Esophagus squamous epithelium (tissue), 5 donors: ENCODE data around the gene CSNK1G1. TPM values are rescaled to one million over a fixed set of nuclear protein-coding genes. Genes with fewer than 3 reads are reported as not detected.

Source experiments
- DNase-seq: peaks from one replicate; lab custom pipeline; 2025; lab: John Stamatoyannopoulos, UW
- H3K27ac ChIP-seq, 4 donors: fragments of 200-600 bp; sonication (generic); one replicate each; pipeline ENCODE4 v1.5.1; 2016 to 2019; ENCODE audit warnings: mild to moderate bottlenecking in 1 of 4
- H3K27me3 ChIP-seq, 4 donors: fragments of 200-600 bp; sonication (generic); 1 replicate in 3 of 4; 2 replicates in 1 of 4; pipeline versions ENCODE4 v1.5.1 to v1.6.0; 2017 to 2021; ENCODE audit warnings: antibody characterized with exemption in 1 of 4
- H3K36me3 ChIP-seq, 3 donors: fragments of 200-600 bp; sonication (generic); one replicate each; pipeline ENCODE4 v1.5.1; 2016 to 2019
- H3K4me1 ChIP-seq, 3 donors: fragments of 200-600 bp; sonication (generic); one replicate each; pipeline ENCODE4 v1.5.1; 2017 to 2019
- H3K4me3 ChIP-seq, 4 donors: fragments of 200-600 bp; sonication (generic); 1 replicate in 3 of 4; 2 replicates in 1 of 4; pipeline ENCODE4 v1.5.1; 2016 to 2019; ENCODE audit warnings: mild to moderate bottlenecking in 2 of 4, moderate library complexity in 1 of 4
- H3K9me3 ChIP-seq, 3 donors: fragments of 200-600 bp; sonication (generic); one replicate each; pipeline ENCODE4 v1.5.1; 2016 to 2019
- POLR2A ChIP-seq, 4 donors: fragments of 450-650 bp; IDR thresholded peaks; one replicate each; pipeline ENCODE4 v1.6.1; 2017; ENCODE audit warnings: antibody characterized with exemption in 4 of 4, mild to moderate bottlenecking in 4 of 4, moderate library complexity in 3 of 4
- WGBS, 2 donors: methylation state at CpG; one replicate each; pipeline ENCODE4 v1.1.5; 2018; 5-methylcytosine and 5-hydroxymethylcytosine counted together
- intact Hi-C: fragments of 100-400 bp; cut with DNase I; formaldehyde crosslinking; loops from one replicate; pipeline ENCODE4 v1.15.0; 2022
- total RNA-seq, 4 donors: library from RNA; depleted of rRNA; stranded (reverse); fragments of >200 nt; gene quantifications; one replicate each; pipeline ENCODE4 v1.1.0, GENCODE V29; 2016
- TF ChIP-seq, protein P1 (sequence below), 6 experiments: fragments of 450-650 bp in 4 of 6; fragments of 200-600 bp in 2 of 6; sonication (generic) in 2 of 6; IDR thresholded peaks; one replicate each; pipeline ENCODE4 v1.5.1; 2016 to 2019; ENCODE audit warnings: antibody characterized with exemption in 6 of 6, mild to moderate bottlenecking in 4 of 6, moderate library complexity in 4 of 6
- donor health status: DM: yes; HTN: yes; CAD: no.

CSNK1G1 gene
- total RNA-seq, 4 donors from 2014 or later, result 15.0 to 21.4 (median 16.8) TPM

DNA sequence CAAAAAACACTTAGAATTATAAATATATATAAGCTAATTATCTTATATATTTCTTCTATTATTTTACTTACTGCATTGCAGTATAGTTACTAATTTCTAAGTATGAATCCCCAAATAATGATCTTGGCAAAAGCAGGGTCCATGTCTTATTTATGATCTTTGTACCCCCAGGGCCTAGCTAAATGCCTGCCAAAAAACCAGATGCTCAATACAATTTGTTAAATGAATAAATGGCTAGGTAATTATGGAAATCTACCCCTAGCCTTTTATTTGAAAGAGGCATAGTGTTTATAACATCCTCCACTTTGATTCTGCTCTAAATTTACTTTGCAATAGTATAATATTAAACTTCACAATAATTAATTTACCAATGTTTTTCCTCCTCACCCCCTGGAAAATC is 69.5 kb downstream of the CSNK1G1 start:
- DNase-seq, result no peak
- Histone ChIP-seq H3K36me3 (no peaks in the 10 kb centered on the region), H3K4me3 (no peak overlapping the region), H3K9me3 (no peaks in the 10 kb centered on the region), H3K27me3 (no peaks in the 10 kb centered on the region), H3K27ac (no peak overlapping the region), H3K4me1 (peaks cover 0 to 5% (median 0%) of the 10 kb centered on the region in 3 donors)
- no peak for TF ChIP-seq POLR2A (IDR thresholded peaks at IDR 0.05)
- TF ChIP-seq, protein P1, sequence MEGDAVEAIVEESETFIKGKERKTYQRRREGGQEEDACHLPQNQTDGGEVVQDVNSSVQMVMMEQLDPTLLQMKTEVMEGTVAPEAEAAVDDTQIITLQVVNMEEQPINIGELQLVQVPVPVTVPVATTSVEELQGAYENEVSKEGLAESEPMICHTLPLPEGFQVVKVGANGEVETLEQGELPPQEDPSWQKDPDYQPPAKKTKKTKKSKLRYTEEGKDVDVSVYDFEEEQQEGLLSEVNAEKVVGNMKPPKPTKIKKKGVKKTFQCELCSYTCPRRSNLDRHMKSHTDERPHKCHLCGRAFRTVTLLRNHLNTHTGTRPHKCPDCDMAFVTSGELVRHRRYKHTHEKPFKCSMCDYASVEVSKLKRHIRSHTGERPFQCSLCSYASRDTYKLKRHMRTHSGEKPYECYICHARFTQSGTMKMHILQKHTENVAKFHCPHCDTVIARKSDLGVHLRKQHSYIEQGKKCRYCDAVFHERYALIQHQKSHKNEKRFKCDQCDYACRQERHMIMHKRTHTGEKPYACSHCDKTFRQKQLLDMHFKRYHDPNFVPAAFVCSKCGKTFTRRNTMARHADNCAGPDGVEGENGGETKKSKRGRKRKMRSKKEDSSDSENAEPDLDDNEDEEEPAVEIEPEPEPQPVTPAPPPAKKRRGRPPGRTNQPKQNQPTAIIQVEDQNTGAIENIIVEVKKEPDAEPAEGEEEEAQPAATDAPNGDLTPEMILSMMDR (IDR thresholded peaks at IDR 0.05), result no peak
- intact Hi-C loops, result no loop called here

DNA sequence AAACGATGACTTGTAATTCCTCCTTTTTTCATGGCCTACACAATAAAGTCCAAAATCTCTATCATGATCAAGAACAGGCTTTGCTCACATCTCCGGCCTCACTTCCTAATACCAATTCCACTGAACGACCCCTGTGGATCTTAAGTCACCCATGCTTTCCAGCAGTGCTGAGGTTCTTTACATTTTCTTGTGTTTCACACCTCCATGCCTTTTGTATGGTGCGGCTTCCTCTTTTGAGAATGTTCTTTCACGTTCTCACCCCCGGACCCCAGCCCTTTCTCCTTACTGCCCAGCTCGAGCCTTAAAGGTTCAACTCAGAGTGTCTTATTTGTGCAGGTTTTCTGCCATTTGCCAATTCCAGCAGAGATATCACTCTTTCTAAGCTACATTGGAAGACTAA is 70.1 kb downstream of the CSNK1G1 start:
- H3K27ac ChIP-seq, result no peak overlapping the region
- H3K27me3 ChIP-seq, result no peaks in the 10 kb centered on the region
- H3K4me1 ChIP-seq, result peaks cover 0 to 5% (median 0%) of the 10 kb centered on the region in 3 donors
- intact Hi-C loops, result no loop called here
- H3K4me3 ChIP-seq, result no peak overlapping the region
- 77 to 88% methylated on average over 7 of the region's 7 CpGs for WGBS, 2 donors
- H3K36me3 ChIP-seq, result peaks cover 0 to 4% (median 0%) of the 10 kb centered on the region in 3 donors
- TF ChIP-seq, protein P1 (IDR thresholded peaks at IDR 0.05), result no peak
- no peak for TF ChIP-seq POLR2A (IDR thresholded peaks at IDR 0.05)
- no peaks in the 10 kb centered on the region for H3K9me3 ChIP-seq
- no peak for DNase-seq

DNA sequence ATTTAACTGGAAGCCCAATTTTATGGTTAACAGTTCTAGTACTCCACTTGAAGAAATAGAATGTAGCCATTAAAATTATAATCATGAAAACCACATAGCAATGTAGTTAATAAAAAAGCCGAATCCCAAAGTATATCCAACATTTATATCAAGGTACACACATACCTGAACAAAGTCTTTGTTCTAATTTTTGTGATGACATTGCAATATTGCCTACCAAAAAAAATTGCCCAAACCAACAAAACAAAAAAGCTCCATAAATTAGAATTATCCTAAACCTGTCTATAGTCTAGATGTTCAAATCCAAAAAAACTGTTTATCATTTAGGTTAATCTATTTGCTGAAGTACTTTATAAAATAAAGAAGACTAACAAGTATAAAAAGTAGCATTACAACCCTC is 70.8 kb downstream of the CSNK1G1 start:
- Histone ChIP-seq H3K27me3 (no peaks in the 10 kb centered on the region), H3K9me3 (no peaks in the 10 kb centered on the region), H3K4me3 (no peak overlapping the region), H3K4me1 (peaks cover 0 to 5% (median 0%) of the 10 kb centered on the region in 3 donors), H3K36me3 (peaks cover 0 to 11% (median 0%) of the 10 kb centered on the region in 3 donors), H3K27ac (no peak overlapping the region)
- intact Hi-C loops, result no loop called here
- WGBS, 2 donors, result 91 to 97% methylated on average over 1 of the region's 1 CpG
- no peak for DNase-seq
- no peak for TF ChIP-seq POLR2A (IDR thresholded peaks at IDR 0.05)
- TF ChIP-seq, protein P1 (IDR thresholded peaks at IDR 0.05), result no peak

DNA sequence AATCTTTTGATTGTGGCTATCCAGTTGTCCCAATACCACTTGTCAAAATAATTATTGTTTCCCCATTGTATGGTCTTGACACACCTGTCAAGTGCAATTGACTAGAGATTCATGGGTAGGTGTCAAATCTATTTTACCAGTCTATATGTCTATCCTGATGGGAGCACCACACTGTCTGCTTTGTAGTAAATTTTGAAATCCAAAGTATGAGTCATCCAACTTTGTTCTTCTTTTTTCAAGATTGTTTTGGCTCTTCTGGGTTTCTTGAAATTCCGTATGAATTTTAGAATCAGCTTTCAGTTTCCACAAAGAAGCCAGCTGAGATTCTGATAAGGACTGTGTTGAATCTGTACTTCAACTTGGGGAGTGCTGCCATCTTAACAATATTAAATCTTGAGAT is 71.9 kb downstream of the CSNK1G1 start:
- H3K27me3 ChIP-seq, result no peaks in the 10 kb centered on the region
- peaks cover 0 to 5% (median 0%) of the 10 kb centered on the region in 3 donors for H3K4me1 ChIP-seq
- TF ChIP-seq, protein P1 (IDR thresholded peaks at IDR 0.05), result no peak
- TF ChIP-seq POLR2A (IDR thresholded peaks at IDR 0.05), result no peak
- intact Hi-C loops, result no loop called here
- WGBS, 2 donors, result 24 to 50% methylated on average over 1 of the region's 1 CpG
- no peaks in the 10 kb centered on the region for H3K9me3 ChIP-seq
- peaks cover 0 to 11% (median 0%) of the 10 kb centered on the region in 3 donors for H3K36me3 ChIP-seq
- H3K4me3 ChIP-seq, result no peak overlapping the region
- no peak overlapping the region for H3K27ac ChIP-seq
- DNase-seq, result no peak

DNA sequence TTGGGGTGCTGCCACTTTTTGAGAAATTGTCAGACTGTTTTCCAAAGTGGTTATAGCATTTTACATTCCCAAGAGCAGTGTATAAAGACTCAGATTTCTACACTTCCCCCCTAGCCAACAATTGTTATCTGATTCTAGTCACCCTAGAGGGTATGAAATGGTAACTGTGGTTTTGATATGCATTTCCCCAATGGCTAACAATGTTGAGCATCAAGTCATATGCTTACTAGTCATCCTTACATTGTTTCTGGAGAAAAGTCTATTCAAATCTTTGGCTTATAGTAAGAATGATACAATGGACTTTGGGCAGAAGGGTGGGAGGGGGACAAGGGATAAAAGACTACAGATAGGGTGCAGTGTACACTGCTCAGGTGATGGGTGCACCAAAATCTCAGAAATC is 73.3 kb downstream of the CSNK1G1 start:
- H3K27ac ChIP-seq, result no peak overlapping the region
- peaks cover 0 to 5% (median 0%) of the 10 kb centered on the region in 3 donors for H3K4me1 ChIP-seq
- DNase-seq, result no peak
- no peaks in the 10 kb centered on the region for H3K9me3 ChIP-seq
- peaks cover 0 to 11% (median 0%) of the 10 kb centered on the region in 3 donors for H3K36me3 ChIP-seq
- intact Hi-C loops, result no loop called here
- no peak for TF ChIP-seq POLR2A (IDR thresholded peaks at IDR 0.05)
- TF ChIP-seq, protein P1 (IDR thresholded peaks at IDR 0.05), result no peak
- no peaks in the 10 kb centered on the region for H3K27me3 ChIP-seq
- H3K4me3 ChIP-seq, result no peak overlapping the region
